IMR-90 (cell line): ENCODE data around the gene RIPOR2. TPM values are rescaled to one million over a fixed set of nuclear protein-coding genes. Genes with fewer than 3 reads are reported as not detected.

Experiments used
- ATAC-seq: fragments of 200-7000 bp; cut with Tn5 transposase; 2 replicates; pipeline ENCODE4 v1.9.1; 2020; ENCODE audit warnings: low read depth, mild to moderate bottlenecking, moderate library complexity
- BruUV-seq: library from RNA; stranded (reverse); fragments of 400-500 nt; replicated peaks from 2 replicates; lab custom pipeline; 2021; lab: Mats Ljungman, UMichigan
- CTCF ChIA-PET: fragments of 300-600 bp; formaldehyde crosslinking; extraction: SDS; loops from one replicate; lab custom pipeline; 2021; ENCODE audit warnings: antibody characterized with exemption; lab: Yijun Ruan, JAX
- POLR2A ChIA-PET: fragments of 300-600 bp; sonication (Branson Sonifier 250); formaldehyde crosslinking; loops from one replicate; lab custom pipeline; 2022; ENCODE audit warnings: antibody characterized with exemption; ENCODE audit not compliant: unreplicated experiment; lab: Charles Lee
- DNase-seq: peaks from one replicate; pipeline ENCODE4 v3.0.0; 2013
- H2AFZ ChIP-seq: replicated peaks from 2 replicates; pipeline ENCODE3; 2013; ENCODE audit warnings: low read length, mild to moderate bottlenecking; ENCODE audit not compliant: poor library complexity
- H2AK5ac ChIP-seq: 2 replicates; pipeline ENCODE4 v1.6.1; 2013; ENCODE audit warnings: low read depth, low read length, inconsistent platforms
- H2AK9ac ChIP-seq: replicated peaks from 2 replicates; pipeline ENCODE3; 2013; ENCODE audit warnings: mild to moderate bottlenecking, low read depth, low read length, moderate library complexity; ENCODE audit not compliant: poor library complexity
- H2BK120ac ChIP-seq: 2 replicates; pipeline ENCODE4 v1.6.1; 2013; ENCODE audit warnings: low read depth, low read length, inconsistent platforms
- H2BK15ac ChIP-seq: 3 replicates; pipeline ENCODE4 v1.6.1; 2013; ENCODE audit warnings: low read depth, low read length, inconsistent platforms
- H2BK20ac ChIP-seq: 2 replicates; pipeline ENCODE4 v1.6.1; 2013; ENCODE audit warnings: low read depth, mild to moderate bottlenecking, inconsistent platforms, low read length, moderate library complexity
- H2BK5ac ChIP-seq: 2 replicates; pipeline ENCODE4 v1.6.1; 2013; ENCODE audit warnings: mild to moderate bottlenecking, low read depth, low read length, inconsistent platforms; ENCODE audit not compliant: poor library complexity, severe bottlenecking
- H3K14ac ChIP-seq: replicated peaks from 2 replicates; pipeline ENCODE4 v1.6.1; 2013; ENCODE audit warnings: low read depth, low read length, inconsistent platforms
- H3K18ac ChIP-seq: 2 replicates; pipeline ENCODE4 v1.6.1; 2013; ENCODE audit warnings: low read depth, low read length, control low read depth
- H3K23ac ChIP-seq: 2 replicates; pipeline ENCODE4 v1.6.1; 2013; ENCODE audit warnings: low read depth, low read length, inconsistent platforms
- H3K27ac ChIP-seq: 2 replicates; pipeline ENCODE4 v1.5.1; 2013; ENCODE audit warnings: mild to moderate bottlenecking, control low read depth, low read length; ENCODE audit not compliant: insufficient read depth
- H3K27me3 ChIP-seq: 2 replicates; pipeline ENCODE4 v1.6.1; 2013; ENCODE audit warnings: low read length; ENCODE audit not compliant: control insufficient read depth, insufficient read depth
- H3K36me3 ChIP-seq: 2 replicates; pipeline ENCODE4 v1.6.1; 2013; ENCODE audit warnings: low read length, mixed read lengths; ENCODE audit not compliant: control insufficient read depth, insufficient read depth
- H3K4ac ChIP-seq: 2 replicates; pipeline ENCODE4 v1.6.1; 2013; ENCODE audit warnings: low read depth, low read length, inconsistent platforms
- H3K4me1 ChIP-seq: 2 replicates; pipeline ENCODE4 v1.6.1; 2013; ENCODE audit warnings: low read length, mixed read lengths; ENCODE audit not compliant: control insufficient read depth, insufficient read depth
- H3K4me2 ChIP-seq: 2 replicates; pipeline ENCODE4 v1.6.1; 2013; ENCODE audit warnings: low read depth, mild to moderate bottlenecking, control low read depth, low read length, moderate library complexity
- H3K4me3 ChIP-seq: 2 replicates; pipeline ENCODE4 v1.5.1; 2013; ENCODE audit warnings: low read depth, mild to moderate bottlenecking, control low read depth, low read length, moderate library complexity; ENCODE audit not compliant: insufficient read depth
- H3K56ac ChIP-seq: 2 replicates; pipeline ENCODE4 v1.6.1; 2013; ENCODE audit warnings: low read length, inconsistent platforms; ENCODE audit not compliant: insufficient read depth; ENCODE audit errors: extremely low read depth
- H3K79me1 ChIP-seq, 2 experiments: 2 replicates each; pipeline ENCODE4 v1.6.1; 2013; ENCODE audit warnings: low read length in 2 of 2, inconsistent platforms in 1 of 2, low read depth in 1 of 2
- H3K9ac ChIP-seq: 2 replicates; pipeline ENCODE4 v1.6.1; 2013; ENCODE audit warnings: low read depth, low read length, control low read depth
- H3K9me1 ChIP-seq: 2 replicates; pipeline ENCODE4 v1.6.1; 2013; ENCODE audit warnings: low read length, inconsistent platforms; ENCODE audit not compliant: insufficient read depth
- H3K9me3 ChIP-seq: 2 replicates; pipeline ENCODE4 v1.6.1; 2013; ENCODE audit warnings: low read length; ENCODE audit not compliant: control insufficient read depth, insufficient read depth
- H4K20me1 ChIP-seq: 2 replicates; pipeline ENCODE4 v1.6.1; 2013; ENCODE audit warnings: low read length, inconsistent platforms; ENCODE audit not compliant: insufficient read depth
- H4K5ac ChIP-seq: 2 replicates; pipeline ENCODE4 v1.6.1; 2013; ENCODE audit warnings: mild to moderate bottlenecking, low read depth, low read length, control low read depth
- H4K8ac ChIP-seq, 2 experiments: 2 replicates each; pipeline ENCODE4 v1.6.1; 2013; ENCODE audit warnings: low read depth in 2 of 2, low read length in 2 of 2, control low read depth in 1 of 2, inconsistent platforms in 1 of 2
- H4K91ac ChIP-seq: 2 replicates; pipeline ENCODE4 v1.6.1; 2013; ENCODE audit warnings: low read depth, low read length, inconsistent platforms; ENCODE audit not compliant: insufficient read depth
- BHLHE40 ChIP-seq: fragments of 150-350 bp; IDR thresholded peaks from 2 replicates; pipeline ENCODE4 v1.6.1; 2016; ENCODE audit warnings: mild to moderate bottlenecking, low read depth, low read length
- CEBPB ChIP-seq: IDR thresholded peaks from 2 replicates; pipeline ENCODE4 v1.6.1; 2012; ENCODE audit warnings: low read depth, low read length, improper control_type of control experiment
- CHD1 ChIP-seq: IDR thresholded peaks from 2 replicates; pipeline ENCODE4 v1.6.1; 2012; ENCODE audit warnings: low read depth, low read length, improper control_type of control experiment
- FOS ChIP-seq: fragments of 150-350 bp; IDR thresholded peaks from 2 replicates; pipeline ENCODE4 v1.6.1; 2016; ENCODE audit warnings: low read depth, low read length
- MAFK ChIP-seq: IDR thresholded peaks from 2 replicates; pipeline ENCODE4 v1.6.1; 2012; ENCODE audit warnings: low read depth, low read length, improper control_type of control experiment
- MAZ ChIP-seq: IDR thresholded peaks from 2 replicates; pipeline ENCODE4 v1.6.1; 2012; ENCODE audit warnings: low read depth, mild to moderate bottlenecking, low read length, improper control_type of control experiment, moderate library complexity, borderline replicate concordance
- MXI1 ChIP-seq: IDR thresholded peaks from 2 replicates; pipeline ENCODE4 v1.6.1; 2012; ENCODE audit warnings: low read depth, mild to moderate bottlenecking, low read length, moderate library complexity, borderline replicate concordance
- NFE2L2 ChIP-seq: fragments of 150-350 bp; IDR thresholded peaks from 2 replicates; pipeline ENCODE4 v1.6.1; 2016; ENCODE audit warnings: low read depth, mild to moderate bottlenecking, low read length
- POLR2A ChIP-seq: IDR thresholded peaks from 2 replicates; pipeline ENCODE4 v1.6.1; 2012; ENCODE audit warnings: mild to moderate bottlenecking, low read depth, low read length
- RAD21 ChIP-seq: IDR thresholded peaks from 2 replicates; pipeline ENCODE4 v1.6.1; 2012; ENCODE audit warnings: low read length, improper control_type of control experiment
- RCOR1 ChIP-seq: IDR thresholded peaks from 2 replicates; pipeline ENCODE4 v1.6.1; 2012; ENCODE audit warnings: mild to moderate bottlenecking, low read length, improper control_type of control experiment; ENCODE audit not compliant: insufficient replicate concordance
- RFX5 ChIP-seq: IDR thresholded peaks from 2 replicates; pipeline ENCODE4 v1.8.0; 2012; ENCODE audit warnings: low read depth, mild to moderate bottlenecking, low read length, moderate library complexity
- SMC3 ChIP-seq: fragments of 150-350 bp; IDR thresholded peaks from 2 replicates; pipeline ENCODE4 v1.6.1; 2016; ENCODE audit warnings: low read depth, mild to moderate bottlenecking, antibody characterized with exemption, low read length, moderate library complexity
- WGBS, 2 experiments: methylation state at CpG; one replicate each; pipeline versions ENCODE4 v1.1.5 to v1.1.7; 2013; ENCODE audit warnings: missing lambda C conversion rate in 2 of 2; ENCODE audit not compliant: insufficient read length in 1 of 2; ENCODE audit errors: extremely low coverage in 2 of 2; 5-methylcytosine and 5-hydroxymethylcytosine counted together
- dilution Hi-C: fragments of 300-500 bp; cut with HindIII; formaldehyde crosslinking; loops from one replicate; pipeline ENCODE4 v1.14.3; 2018; ENCODE audit warnings: low sequenced_read_pairs; ENCODE audit not compliant: unreplicated experiment
- in situ Hi-C: fragments of 300-500 bp; cut with MboI; formaldehyde crosslinking; loops from 3 replicates; pipeline ENCODE4 v1.14.3; 2019; ENCODE audit warnings: low sequenced_read_pairs, inconsistent platforms, mixed read lengths
- intact Hi-C: fragments of 100-400 bp; cut with micrococcal nuclease; formaldehyde crosslinking; loops from 2 replicates; pipeline ENCODE4 v1.10.0; 2022
- polyA plus RNA-seq, 3 experiments: library from polyadenylated mRNA; depleted of rRNA; stranded (reverse); fragments of >200 nt; gene quantifications; 2 replicates each; pipeline ENCODE4 v1.2.3, GENCODE V29; 2012; ENCODE audit warnings: low replicate concordance in 1 of 3
- total RNA-seq: library from RNA; depleted of rRNA; stranded (reverse); fragments of >200 nt; gene quantifications from 2 replicates; pipeline ENCODE4 v1.2.3, GENCODE V29; 2012
- TF ChIP-seq, protein P1 (sequence below): conservative IDR thresholded peaks from 2 replicates; pipeline ENCODE4 v1.5.1; 2012; ENCODE audit warnings: mild to moderate bottlenecking, low read depth, low read length, improper control_type of control experiment
- TF ChIP-seq, protein P2 (sequence below): fragments of 150-350 bp; IDR thresholded peaks from 2 replicates; pipeline ENCODE4 v1.6.1; 2016; ENCODE audit warnings: low read depth, mild to moderate bottlenecking, low read length, moderate library complexity, borderline replicate concordance
- TF ChIP-seq, protein P3 (sequence below): fragments of 150-350 bp; IDR thresholded peaks from 2 replicates; pipeline ENCODE4 v1.6.1; 2017; ENCODE audit warnings: mild to moderate bottlenecking, antibody characterized with exemption, low read length, low read depth

RIPOR2 gene
- total and polyA plus RNA-seq, 2 of the 4 experiments (the other 2 are of a cell fraction), result 1.1 to 1.2 TPM

DNA sequence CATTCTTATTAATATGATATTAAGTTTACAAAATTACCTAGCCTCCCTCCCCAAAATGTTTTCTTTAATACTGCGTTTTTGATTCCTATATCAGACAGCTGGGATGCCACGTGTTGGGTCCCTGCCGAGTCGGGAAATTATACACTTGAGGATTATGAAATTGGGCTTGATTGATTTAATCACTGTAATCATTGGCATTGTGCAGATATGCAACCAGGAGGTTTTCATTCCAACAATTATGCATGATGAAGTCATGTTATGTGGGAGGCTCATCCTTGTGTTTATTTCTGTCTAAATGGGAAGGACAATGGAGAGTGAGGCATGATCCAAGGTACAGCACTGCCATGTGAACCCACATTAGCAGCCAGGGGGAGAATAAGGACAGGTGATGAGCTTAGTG, 30.6 kb upstream of the RIPOR2 start:
- H4K5ac ChIP-seq, result no peak overlapping the region
- H3K4me3 ChIP-seq, result no peak overlapping the region
- no peak overlapping the region for H3K9ac ChIP-seq
- ChIA-PET POLR2A (no interaction called here), CTCF (interaction anchor here (1.3 kb wide), 1 partner anchor 32 kb away, joined by 3 read pairs; no protein-coding TSS in a partner anchor)
- H3K27ac ChIP-seq, result no peak overlapping the region
- no TSS peak for BruUV-seq
- H3K27me3 ChIP-seq, result no peaks in the 10 kb centered on the region
- TF ChIP-seq BHLHE40, result no peak
- TF ChIP-seq, protein P1, sequence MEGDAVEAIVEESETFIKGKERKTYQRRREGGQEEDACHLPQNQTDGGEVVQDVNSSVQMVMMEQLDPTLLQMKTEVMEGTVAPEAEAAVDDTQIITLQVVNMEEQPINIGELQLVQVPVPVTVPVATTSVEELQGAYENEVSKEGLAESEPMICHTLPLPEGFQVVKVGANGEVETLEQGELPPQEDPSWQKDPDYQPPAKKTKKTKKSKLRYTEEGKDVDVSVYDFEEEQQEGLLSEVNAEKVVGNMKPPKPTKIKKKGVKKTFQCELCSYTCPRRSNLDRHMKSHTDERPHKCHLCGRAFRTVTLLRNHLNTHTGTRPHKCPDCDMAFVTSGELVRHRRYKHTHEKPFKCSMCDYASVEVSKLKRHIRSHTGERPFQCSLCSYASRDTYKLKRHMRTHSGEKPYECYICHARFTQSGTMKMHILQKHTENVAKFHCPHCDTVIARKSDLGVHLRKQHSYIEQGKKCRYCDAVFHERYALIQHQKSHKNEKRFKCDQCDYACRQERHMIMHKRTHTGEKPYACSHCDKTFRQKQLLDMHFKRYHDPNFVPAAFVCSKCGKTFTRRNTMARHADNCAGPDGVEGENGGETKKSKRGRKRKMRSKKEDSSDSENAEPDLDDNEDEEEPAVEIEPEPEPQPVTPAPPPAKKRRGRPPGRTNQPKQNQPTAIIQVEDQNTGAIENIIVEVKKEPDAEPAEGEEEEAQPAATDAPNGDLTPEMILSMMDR, result no peak
- no peak for TF ChIP-seq SMC3
- TF ChIP-seq, protein P2, sequence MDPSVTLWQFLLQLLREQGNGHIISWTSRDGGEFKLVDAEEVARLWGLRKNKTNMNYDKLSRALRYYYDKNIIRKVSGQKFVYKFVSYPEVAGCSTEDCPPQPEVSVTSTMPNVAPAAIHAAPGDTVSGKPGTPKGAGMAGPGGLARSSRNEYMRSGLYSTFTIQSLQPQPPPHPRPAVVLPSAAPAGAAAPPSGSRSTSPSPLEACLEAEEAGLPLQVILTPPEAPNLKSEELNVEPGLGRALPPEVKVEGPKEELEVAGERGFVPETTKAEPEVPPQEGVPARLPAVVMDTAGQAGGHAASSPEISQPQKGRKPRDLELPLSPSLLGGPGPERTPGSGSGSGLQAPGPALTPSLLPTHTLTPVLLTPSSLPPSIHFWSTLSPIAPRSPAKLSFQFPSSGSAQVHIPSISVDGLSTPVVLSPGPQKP, result no peak
- TF ChIP-seq RCOR1, result no peak
- TF ChIP-seq MXI1, result no peak
- TF ChIP-seq MAZ, result no peak
- no peak for TF ChIP-seq RAD21
- no peak for TF ChIP-seq FOS
- no peak for TF ChIP-seq POLR2A
- no peak for TF ChIP-seq CEBPB
- TF ChIP-seq RFX5, result no peak
- TF ChIP-seq CHD1, result no peak
- no peak for TF ChIP-seq MAFK
- no peak for TF ChIP-seq NFE2L2
- TF ChIP-seq, protein P3, sequence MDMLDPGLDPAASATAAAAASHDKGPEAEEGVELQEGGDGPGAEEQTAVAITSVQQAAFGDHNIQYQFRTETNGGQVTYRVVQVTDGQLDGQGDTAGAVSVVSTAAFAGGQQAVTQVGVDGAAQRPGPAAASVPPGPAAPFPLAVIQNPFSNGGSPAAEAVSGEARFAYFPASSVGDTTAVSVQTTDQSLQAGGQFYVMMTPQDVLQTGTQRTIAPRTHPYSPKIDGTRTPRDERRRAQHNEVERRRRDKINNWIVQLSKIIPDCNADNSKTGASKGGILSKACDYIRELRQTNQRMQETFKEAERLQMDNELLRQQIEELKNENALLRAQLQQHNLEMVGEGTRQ, result no peak
- dilution Hi-C loops, result no loop called here
- H4K20me1 ChIP-seq, result no peaks in the 10 kb centered on the region
- intact Hi-C loops, result no loop called here
- no peak overlapping the region for H2AK9ac ChIP-seq
- H3K9me1 ChIP-seq, result no peaks in the 10 kb centered on the region; the same call in 1 of the 2 replicates
- H3K9me3 ChIP-seq, result no peaks in the 10 kb centered on the region
- no peak overlapping the region for H3K18ac ChIP-seq
- no peak overlapping the region for H4K91ac ChIP-seq
- no peak overlapping the region for H2BK15ac ChIP-seq
- H3K4me2 ChIP-seq, result no peak overlapping the region
- no peak overlapping the region for H2AK5ac ChIP-seq
- H3K4me1 ChIP-seq, result no peaks in the 10 kb centered on the region
- DNase-seq (no peak), ATAC-seq (no peak)
- H4K8ac ChIP-seq, result no peak overlapping the region
- WGBS, 2 experiments, result 92% methylated on average over 2 of the region's 4 CpGs; no CpG with 5 or more reads in 1 of the 2 experiments
- H2BK120ac ChIP-seq, result no peak overlapping the region
- in situ Hi-C loops, result no loop called here
- H2AFZ ChIP-seq, result no peak overlapping the region
- H2BK20ac ChIP-seq, result no peak overlapping the region
- no peaks in the 10 kb centered on the region for H3K79me1 ChIP-seq
- no peak overlapping the region for H2BK5ac ChIP-seq
- no peak overlapping the region for H3K4ac ChIP-seq
- H3K36me3 ChIP-seq, result no peaks in the 10 kb centered on the region
- H3K23ac ChIP-seq, result no peak overlapping the region
- H3K14ac ChIP-seq, result no peak overlapping the region
- H3K56ac ChIP-seq, result no peak overlapping the region
